CD4-positive, alpha-beta T cell (primary cell): Measurements from ENCODE around the gene PAQR8. TPM values are rescaled to one million over a fixed set of nuclear protein-coding genes. Genes with fewer than 3 reads are reported as not detected.

ENCODE experiments used
- ATAC-seq: fragments of 200-7000 bp; cut with Tn5 transposase; one replicate; pipeline ENCODE4 v1.10.0; 2022; ENCODE audit warnings: mild to moderate bottlenecking; ENCODE audit not compliant: poor library complexity
- CTCF ChIA-PET: fragments of 350-600 bp; sonication (Branson Sonifier 250); formaldehyde crosslinking; loops from one replicate; lab custom pipeline; 2021; ENCODE audit warnings: antibody characterized with exemption, inconsistent platforms; lab: Charles Lee
- POLR2A ChIA-PET: fragments of 350-600 bp; sonication (Branson Sonifier 250); formaldehyde crosslinking; loops from one replicate; lab custom pipeline; 2021; ENCODE audit warnings: antibody characterized with exemption, inconsistent platforms; lab: Charles Lee
- DNase-seq, 14 experiments: peaks; one replicate each; pipeline ENCODE4 v3.0.0-alpha.2; 2013 to 2020; ENCODE audit warnings: mixed read lengths in 2 of 14
- H3K27ac ChIP-seq, 2 donors: one replicate each; pipeline versions ENCODE4 v1.5.1 to v1.7.0; 2013; ENCODE audit warnings: low read length in 2 of 2, low read depth in 1 of 2, mild to moderate bottlenecking in 1 of 2
- H3K27me3 ChIP-seq, 2 experiments: 1 replicate in 1 of 2; 2 replicates in 1 of 2; pipeline versions ENCODE4 v1.6.1 to v1.7.0; 2013; ENCODE audit warnings: low read length in 2 of 2, control low read depth in 1 of 2, mild to moderate bottlenecking in 1 of 2, moderate library complexity in 1 of 2; ENCODE audit not compliant: insufficient read depth in 2 of 2, control insufficient read depth in 1 of 2
- H3K36me3 ChIP-seq: one replicate; pipeline ENCODE4 v1.6.1; 2013; ENCODE audit warnings: low read length, control low read depth; ENCODE audit not compliant: insufficient read depth
- H3K4me1 ChIP-seq: one replicate; pipeline ENCODE4 v1.6.1; 2013; ENCODE audit warnings: low read length, control low read depth; ENCODE audit not compliant: insufficient read depth
- H3K4me3 ChIP-seq: one replicate; pipeline ENCODE4 v1.5.1; 2013; ENCODE audit warnings: mild to moderate bottlenecking, low read length, moderate library complexity
- H3K9me3 ChIP-seq, 2 experiments: 1 replicate in 1 of 2; 2 replicates in 1 of 2; pipeline versions ENCODE4 v1.6.1 to v1.7.0; 2013; ENCODE audit warnings: low read length in 2 of 2, mild to moderate bottlenecking in 2 of 2, control low read depth in 1 of 2, moderate library complexity in 1 of 2; ENCODE audit not compliant: control insufficient read depth in 1 of 2, insufficient read depth in 1 of 2
- H3K27ac Mint-ChIP-seq: one replicate; pipeline ENCODE4 v1.8.0; 2020; ENCODE audit warnings: mixed read lengths
- H3K27me3 Mint-ChIP-seq: one replicate; pipeline ENCODE4 v1.8.0; 2021; ENCODE audit warnings: mixed read lengths
- H3K36me3 Mint-ChIP-seq: one replicate; pipeline ENCODE4 v1.8.0; 2021; ENCODE audit warnings: low read depth, mixed read lengths
- H3K4me1 Mint-ChIP-seq: one replicate; pipeline ENCODE4 v1.8.0; 2021; ENCODE audit warnings: low read depth, mixed read lengths
- H3K4me3 Mint-ChIP-seq: one replicate; pipeline ENCODE4 v1.8.0; 2020; ENCODE audit warnings: mild to moderate bottlenecking, mixed read lengths
- H3K9me3 Mint-ChIP-seq: one replicate; pipeline ENCODE4 v1.8.0; 2020; ENCODE audit warnings: mixed read lengths
- intact Hi-C, 2 experiments: fragments of 100-400 bp; cut with DNase I in 1 of 2; cut with micrococcal nuclease in 1 of 2; formaldehyde crosslinking; loops; one replicate each; pipeline versions ENCODE4 v1.15.1 to v1.9.0; 2023 to 2025; cut with DNase I, micrococcal nuclease
- total RNA-seq, 174 experiments: library from RNA in 2 of 174; stranded (reverse) in 2 of 174; gene quantifications; one replicate each; pipeline ENCODE4 v1.2.3 and lab custom pipeline; 2021 to 2026
- TF ChIP-seq, protein P1 (sequence below): fragments of 200-600 bp; IDR thresholded peaks from one replicate; pipeline ENCODE4 v1.8.0; 2022; ENCODE audit warnings: antibody characterized with exemption, mild to moderate bottlenecking

Gene PAQR8
- total RNA-seq, 2 experiments from 2014 or later = 1.8 to 1.9 TPM

DNA sequence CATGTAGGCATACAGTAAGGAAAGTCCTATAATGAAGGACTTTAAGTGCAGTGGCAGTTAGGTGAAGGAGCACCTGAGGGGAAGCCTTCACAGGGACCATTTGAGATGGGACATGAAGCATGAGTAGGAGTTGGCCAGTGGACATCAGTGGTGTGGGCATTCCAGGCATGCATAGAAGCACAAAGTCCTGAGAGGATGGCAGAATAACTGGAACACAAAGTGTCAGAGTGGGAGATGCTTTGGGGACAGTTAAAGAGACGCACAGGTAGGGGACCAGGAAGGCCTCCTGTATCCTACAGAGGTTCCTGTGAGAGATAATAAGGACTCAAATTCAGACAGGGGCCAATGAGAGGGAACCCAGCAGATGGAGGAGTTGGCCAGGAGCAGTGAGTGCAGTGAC lies 31.8 kb downstream of the PAQR8 start:
- Mint-ChIP-seq H3K36me3 (peaks cover 11% of the 10 kb centered on the region), H3K9me3 (peaks cover 6% of the 10 kb centered on the region), H3K27me3 (no peaks in the 10 kb centered on the region), H3K27ac (peak overlapping the region; percentile 97), H3K4me3 (peak overlapping the region; percentile 76), H3K4me1 (peaks cover 96% of the 10 kb centered on the region)
- TF ChIP-seq, protein P1, sequence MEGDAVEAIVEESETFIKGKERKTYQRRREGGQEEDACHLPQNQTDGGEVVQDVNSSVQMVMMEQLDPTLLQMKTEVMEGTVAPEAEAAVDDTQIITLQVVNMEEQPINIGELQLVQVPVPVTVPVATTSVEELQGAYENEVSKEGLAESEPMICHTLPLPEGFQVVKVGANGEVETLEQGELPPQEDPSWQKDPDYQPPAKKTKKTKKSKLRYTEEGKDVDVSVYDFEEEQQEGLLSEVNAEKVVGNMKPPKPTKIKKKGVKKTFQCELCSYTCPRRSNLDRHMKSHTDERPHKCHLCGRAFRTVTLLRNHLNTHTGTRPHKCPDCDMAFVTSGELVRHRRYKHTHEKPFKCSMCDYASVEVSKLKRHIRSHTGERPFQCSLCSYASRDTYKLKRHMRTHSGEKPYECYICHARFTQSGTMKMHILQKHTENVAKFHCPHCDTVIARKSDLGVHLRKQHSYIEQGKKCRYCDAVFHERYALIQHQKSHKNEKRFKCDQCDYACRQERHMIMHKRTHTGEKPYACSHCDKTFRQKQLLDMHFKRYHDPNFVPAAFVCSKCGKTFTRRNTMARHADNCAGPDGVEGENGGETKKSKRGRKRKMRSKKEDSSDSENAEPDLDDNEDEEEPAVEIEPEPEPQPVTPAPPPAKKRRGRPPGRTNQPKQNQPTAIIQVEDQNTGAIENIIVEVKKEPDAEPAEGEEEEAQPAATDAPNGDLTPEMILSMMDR = no peak
- Histone ChIP-seq H3K9me3 (no peaks in the 10 kb centered on the region), H3K36me3 (no peaks in the 10 kb centered on the region), H3K4me1 (peaks cover 79% of the 10 kb centered on the region), H3K27me3 (no peaks in the 10 kb centered on the region), H3K4me3 (peak overlapping the region; percentile 33), H3K27ac (peak overlapping the region; percentile 75)
- POLR2A ChIA-PET = interaction anchor here (0.6 to 1.3 kb wide), 5 partner anchors 9 to 276 kb away, joined by 3 to 10 read pairs (median 4); partner anchors contain the start of gene MCM3
- intact Hi-C loops = loop anchor here in 1 of 2 experiments (5.0 to 10.0 kb wide), 3 partner anchors 86 to 604 kb away; partner anchors contain the start of genes GSTA4 and TRAM2
- DNase-seq (peak in 1 of 14 experiments; percentile 30), ATAC-seq (peak; percentile 5)
- CTCF ChIA-PET = no interaction called here

DNA sequence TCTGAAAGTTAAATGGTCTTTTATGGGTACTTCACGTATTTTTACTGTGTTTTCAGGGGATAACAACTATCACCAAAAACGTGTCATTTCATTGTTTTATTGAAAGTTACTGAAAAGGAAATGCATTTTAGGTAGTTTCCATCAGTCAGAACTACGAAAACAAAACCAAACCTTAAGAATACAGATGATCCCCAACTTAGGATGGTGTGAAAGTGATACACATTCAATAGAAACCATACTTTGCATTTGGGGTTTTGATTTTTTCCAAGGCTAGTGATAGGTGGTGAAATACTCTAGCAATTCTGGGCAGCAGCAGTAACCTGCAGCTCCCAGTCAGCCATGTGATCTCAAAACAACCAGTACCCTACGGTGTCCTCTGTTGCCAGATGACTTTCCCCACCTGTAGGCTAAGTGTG lies 32.3 kb downstream of the PAQR8 start:
- peaks cover 6% of the 10 kb centered on the region for H3K9me3 Mint-ChIP-seq
- TF ChIP-seq, protein P1 = no peak
- DNase-seq (peak in 5 of 14 experiments; percentile 20 to 71 (median 66)), ATAC-seq (peak; percentile 25)
- Histone ChIP-seq H3K27me3 (no peaks in the 10 kb centered on the region), H3K4me1 (peaks cover 80% of the 10 kb centered on the region), H3K4me3 (peak overlapping the region; percentile 33), H3K9me3 (no peaks in the 10 kb centered on the region), H3K36me3 (no peaks in the 10 kb centered on the region), H3K27ac (peak overlapping the region; percentile 75)
- intact Hi-C loops = loop anchor here in 1 of 2 experiments (5.0 to 10.0 kb wide), 3 partner anchors 87 to 603 kb away; partner anchors contain the start of genes GSTA4 and TRAM2
- POLR2A ChIA-PET = interaction anchor here (0.7 to 1.3 kb wide), 6 partner anchors 9 to 109 kb away, joined by 3 to 10 read pairs (median 5); partner anchors contain the start of genes MCM3 and PAQR8
- CTCF ChIA-PET = no interaction called here
- peaks cover 11% of the 10 kb centered on the region for H3K36me3 Mint-ChIP-seq
- H3K27ac Mint-ChIP-seq = peak overlapping the region; percentile 97
- H3K27me3 Mint-ChIP-seq = no peaks in the 10 kb centered on the region
- peaks cover 96% of the 10 kb centered on the region for H3K4me1 Mint-ChIP-seq
- peak overlapping the region; percentile 76 for H3K4me3 Mint-ChIP-seq

DNA sequence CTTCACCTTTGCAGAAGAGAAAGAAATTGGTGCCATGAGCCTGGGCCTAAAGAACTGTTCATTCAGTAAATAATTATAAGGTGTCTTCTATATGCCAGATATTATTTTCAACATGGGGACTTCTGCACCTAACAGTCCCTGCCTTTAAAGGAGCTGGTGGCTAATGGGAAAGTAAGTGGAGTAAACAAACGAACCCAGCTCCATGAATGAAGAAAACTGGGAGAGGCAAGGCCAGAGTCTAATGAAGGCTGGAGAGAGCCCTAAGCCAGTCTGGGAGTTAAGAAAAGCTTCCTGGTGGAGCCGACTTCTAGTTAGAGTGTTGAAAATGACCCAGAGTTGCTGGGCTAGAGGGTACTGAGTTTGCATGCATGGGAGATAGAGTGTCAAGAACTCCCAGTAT lies 34.0 kb downstream of the PAQR8 start:
- TF ChIP-seq, protein P1 = no peak
- Mint-ChIP-seq H3K27me3 (no peaks in the 10 kb centered on the region), H3K27ac (peak overlapping the region; percentile 97), H3K36me3 (peaks cover 11% of the 10 kb centered on the region), H3K9me3 (peaks cover 6% of the 10 kb centered on the region), H3K4me3 (peak overlapping the region; percentile 75), H3K4me1 (peaks cover 96% of the 10 kb centered on the region)
- intact Hi-C loops = loop anchor here (5.0 to 10.0 kb wide), 2 partner anchors 179 to 486 kb away; partner anchors contain the start of gene TRAM2 (in 1 of the 2)
- Histone ChIP-seq H3K4me1 (peaks cover 86% of the 10 kb centered on the region), H3K27ac (peak overlapping the region in 1 of 2 donors; percentile 67), H3K4me3 (no peak overlapping the region), H3K36me3 (no peaks in the 10 kb centered on the region), H3K9me3 (no peaks in the 10 kb centered on the region), H3K27me3 (no peaks in the 10 kb centered on the region)
- ChIA-PET CTCF (interaction anchor here (1.0 to 1.4 kb wide), 3 partner anchors 12 to 110 kb away, joined by 5 to 6 read pairs (median 5); partner anchors contain the start of gene PAQR8), POLR2A (interaction anchor here (1.5 to 9.4 kb wide), 4 partner anchors 8 to 110 kb away, joined by 3 to 138 read pairs (median 68); partner anchors contain the start of genes MCM3 and PAQR8)
- DNase-seq (no peak), ATAC-seq (no peak)
